ENCODE measurements around the gene MLLT10. TPM values are rescaled to one million over a fixed set of nuclear protein-coding genes. Genes with fewer than 3 reads are reported as not detected.

Gene MLLT10
- total and polyA plus RNA-seq, 2 of the 8 experiments (the other 6 are each of a cell fraction or from before 2014, with no cell fraction given), result 53.1 to 62.1 TPM

GRCh38 chr10:21694631-21695030, 160.6 kb downstream of the MLLT10 start:
- no peak overlapping the region for H4K8ac ChIP-seq (ENCODE audit: extremely low read depth, insufficient read depth, low read length)
- H3K18ac ChIP-seq (ENCODE audit: extremely low read depth, low read length), result no peak overlapping the region
- H3K79me2 ChIP-seq (ENCODE audit: control insufficient read depth in 1 of 2, insufficient read depth in 2 of 2, low read length in 2 of 2), result peaks cover 0 to 42% of the 10 kb centered on the region in 2 experiments; a peak in 2 of 4 replicates
- no peak overlapping the region for H3K14ac ChIP-seq (ENCODE audit: insufficient read length)
- peaks cover 0 to 10% (median 2%) of the 10 kb centered on the region in 4 experiments; a peak in 3 of 8 replicates for H3K36me3 ChIP-seq (ENCODE audit: control insufficient read depth in 2 of 4, insufficient read depth in 4 of 4, low read length in 3 of 4)
- POLR2A ChIA-PET (ENCODE audit: partially characterized antibody), result interaction anchor here (0.6 to 0.9 kb wide), 3 partner anchors 14 to 571 kb away, joined by 3 read pairs; no protein-coding TSS in a partner anchor
- CTCF ChIA-PET (ENCODE audit: partially characterized antibody), result interaction anchor here (0.7 to 0.9 kb wide), 4 partner anchors 10 to 40 kb away, joined by 3 to 6 read pairs (median 4); no protein-coding TSS in a partner anchor
- no peak overlapping the region for H3K23ac ChIP-seq (ENCODE audit: insufficient read length)
- H3K4ac ChIP-seq (replicated peaks; ENCODE audit: insufficient read length, low read depth, low read length), result no peak overlapping the region
- H3K4me2 ChIP-seq (ENCODE audit: insufficient read depth in 1 of 2, low read depth in 2 of 2, low read length in 2 of 2), result no peak overlapping the region
- WGBS, 2 experiments (ENCODE audit: extremely low coverage in 1 of 2, insufficient coverage in 1 of 2, insufficient read length in 1 of 2, insufficient replicate concordance in 2 of 2, low coverage in 1 of 2, low lambda C conversion rate in 2 of 2, missing lambda C conversion rate in 1 of 2), result 86% methylated on average over 3 of the region's 3 CpGs; no CpG with 5 or more reads in 1 of the 2 experiments
- H4K20me1 ChIP-seq (replicated peaks in 1 of 2; ENCODE audit: control insufficient read depth in 1 of 2, insufficient read depth in 2 of 2, low read length in 2 of 2), result no peaks in the 10 kb centered on the region
- H3K9me3 ChIP-seq (ENCODE audit: insufficient read depth in 2 of 2, low read depth in 1 of 2, low read length in 1 of 2), result no peaks in the 10 kb centered on the region
- no peak overlapping the region for H2BK120ac ChIP-seq (replicated peaks; ENCODE audit: low read depth, low read length)
- H3K9ac ChIP-seq (replicated peaks in 1 of 4; ENCODE audit: extremely low read depth in 1 of 4, low read depth in 3 of 4, low read length in 3 of 4), result no peak overlapping the region
- H3K27ac ChIP-seq (ENCODE audit: low read depth, low read length), result no peak overlapping the region
- H2BK20ac ChIP-seq (ENCODE audit: low read length), result no peak overlapping the region
- peaks cover 0 to 3% (median 0%) of the 10 kb centered on the region in 4 experiments; a peak in 1 of 7 replicates for H3K4me1 ChIP-seq (replicated peaks in 1 of 4; ENCODE audit: control insufficient read depth in 3 of 4, insufficient read depth in 4 of 4, low read length in 3 of 4)
- TF ChIP-seq KDM5A (IDR thresholded peaks at IDR 0.05; ENCODE audit: low read length) (no peak), ASH2L (IDR thresholded peaks at IDR 0.05; ENCODE audit: low read length) (no peak), SIN3A (conservative IDR thresholded peaks at IDR 0.05 in 1 of 2, IDR thresholded peaks at IDR 0.05 in 1 of 2; ENCODE audit: low read depth in 1 of 2, low read length in 2 of 2) (no peak), PHF8 (conservative IDR thresholded peaks at IDR 0.05; ENCODE audit: low read depth, low read length) (no peak), EP300 (IDR thresholded peaks at IDR 0.05; ENCODE audit: borderline replicate concordance in 1 of 2, low read depth in 2 of 2, low read length in 2 of 2) (no peak)
- H2BK15ac ChIP-seq (ENCODE audit: low read length), result no peak overlapping the region
- no peaks in the 10 kb centered on the region for H3K27me3 ChIP-seq (replicated peaks in 1 of 4; ENCODE audit: control insufficient read depth in 3 of 4, extremely low read depth in 1 of 4, insufficient read depth in 3 of 4, low read length in 3 of 4)
- H2AK5ac ChIP-seq (ENCODE audit: low read depth, low read length), result no peak overlapping the region
- no peaks in the 10 kb centered on the region for H3K79me1 ChIP-seq (ENCODE audit: low read depth, low read length)
- FAIRE-seq (no peak), DNase-seq (ENCODE audit: low read depth in 1 of 2, low spot score in 2 of 2) (no peak)
- no peak overlapping the region for H2BK12ac ChIP-seq (ENCODE audit: low read depth, low read length)
- H4K91ac ChIP-seq (replicated peaks; ENCODE audit: insufficient read length, low read length), result no peak overlapping the region
- no peaks in the 10 kb centered on the region for H3K23me2 ChIP-seq (ENCODE audit: low read depth, low read length)
- H2BK5ac ChIP-seq (ENCODE audit: low read depth, low read length), result no peak overlapping the region
- no peak overlapping the region for H3K56ac ChIP-seq (replicated peaks; ENCODE audit: insufficient read length, low read depth, low read length)
- H4K5ac ChIP-seq (ENCODE audit: insufficient read length, low read depth, low read length), result no peak overlapping the region
- H3K4me3 ChIP-seq (ENCODE audit: extremely low read depth in 1 of 4, insufficient read depth in 2 of 4, low read depth in 3 of 4, low read length in 4 of 4), result no peak overlapping the region
- no peak overlapping the region for H2AFZ ChIP-seq (ENCODE audit: low read length)
